ENCODE data around the gene ENPP5. TPM values are rescaled to one million over a fixed set of nuclear protein-coding genes. Genes with fewer than 3 reads are reported as not detected.
"Not testable (repeated sequence)": the region's sequence is repeated elsewhere in the genome, so short reads cannot be mapped to it uniquely, and the experiment has no call there.

Gene ENPP5
- total RNA-seq, 1 donor from 2014 or later: 0.12 TPM

DNA sequence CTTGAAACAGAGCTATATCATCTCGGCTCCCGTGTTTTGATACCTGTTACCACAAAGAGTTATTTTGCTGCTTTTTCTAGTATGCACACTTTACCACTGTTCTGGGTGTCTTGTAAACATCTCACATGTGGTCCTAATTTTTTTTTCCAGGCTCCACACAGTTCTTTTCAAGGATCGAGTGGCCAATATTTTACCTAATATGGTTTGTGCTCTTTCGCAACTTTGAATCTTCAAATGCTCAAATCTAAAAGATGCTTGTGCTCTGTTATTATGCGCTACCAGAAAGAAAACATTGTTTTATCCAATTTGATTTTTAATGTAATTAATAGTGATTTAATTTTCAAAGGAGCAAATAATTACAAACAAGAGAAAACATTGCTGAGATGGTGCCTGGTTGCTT lies 10.7 kb downstream of the ENPP5 start:
- H3K36me3 Mint-ChIP-seq (ENCODE audit: low read depth): peaks cover 1% of the 10 kb centered on the region
- TF ChIP-seq, protein P1, sequence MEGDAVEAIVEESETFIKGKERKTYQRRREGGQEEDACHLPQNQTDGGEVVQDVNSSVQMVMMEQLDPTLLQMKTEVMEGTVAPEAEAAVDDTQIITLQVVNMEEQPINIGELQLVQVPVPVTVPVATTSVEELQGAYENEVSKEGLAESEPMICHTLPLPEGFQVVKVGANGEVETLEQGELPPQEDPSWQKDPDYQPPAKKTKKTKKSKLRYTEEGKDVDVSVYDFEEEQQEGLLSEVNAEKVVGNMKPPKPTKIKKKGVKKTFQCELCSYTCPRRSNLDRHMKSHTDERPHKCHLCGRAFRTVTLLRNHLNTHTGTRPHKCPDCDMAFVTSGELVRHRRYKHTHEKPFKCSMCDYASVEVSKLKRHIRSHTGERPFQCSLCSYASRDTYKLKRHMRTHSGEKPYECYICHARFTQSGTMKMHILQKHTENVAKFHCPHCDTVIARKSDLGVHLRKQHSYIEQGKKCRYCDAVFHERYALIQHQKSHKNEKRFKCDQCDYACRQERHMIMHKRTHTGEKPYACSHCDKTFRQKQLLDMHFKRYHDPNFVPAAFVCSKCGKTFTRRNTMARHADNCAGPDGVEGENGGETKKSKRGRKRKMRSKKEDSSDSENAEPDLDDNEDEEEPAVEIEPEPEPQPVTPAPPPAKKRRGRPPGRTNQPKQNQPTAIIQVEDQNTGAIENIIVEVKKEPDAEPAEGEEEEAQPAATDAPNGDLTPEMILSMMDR (IDR thresholded peaks at IDR 0.05): no peak
- H3K27ac Mint-ChIP-seq (ENCODE audit: unreplicated experiment): no peak overlapping the region
- H3K4me1 Mint-ChIP-seq (ENCODE audit: low read depth): no peaks in the 10 kb centered on the region
- no peak overlapping the region for H3K4me3 Mint-ChIP-seq (ENCODE audit: unreplicated experiment)
- peaks cover 40% of the 10 kb centered on the region for H3K27me3 Mint-ChIP-seq (ENCODE audit: low read depth)
- peaks cover 5% of the 10 kb centered on the region for H3K9me3 Mint-ChIP-seq (ENCODE audit: low read depth)
- DNase-seq (ENCODE audit: low spot score): no peak

DNA sequence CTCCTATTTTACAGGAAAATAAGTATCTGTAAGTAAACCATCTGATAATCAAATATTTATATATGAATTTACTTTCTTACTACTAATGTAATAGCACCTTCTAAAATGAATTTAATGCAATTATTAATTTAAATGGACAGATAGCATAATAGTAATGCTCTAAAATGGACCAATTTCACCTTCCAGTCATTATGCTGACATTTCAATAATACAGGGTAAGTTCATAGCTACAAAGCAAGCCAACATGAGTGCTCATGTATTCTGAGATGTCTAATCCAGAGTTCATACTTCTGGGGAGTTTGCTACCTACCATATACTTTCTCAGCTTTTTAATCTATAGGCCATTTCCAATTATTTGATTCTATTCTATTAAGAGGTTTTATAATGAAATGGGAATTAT lies 11.6 kb downstream of the ENPP5 start:
- Mint-ChIP-seq H3K4me1 (ENCODE audit: low read depth) (no peaks in the 10 kb centered on the region), H3K27me3 (ENCODE audit: low read depth) (peaks cover 41% of the 10 kb centered on the region), H3K36me3 (ENCODE audit: low read depth) (peaks cover 1% of the 10 kb centered on the region), H3K9me3 (ENCODE audit: low read depth) (peaks cover 5% of the 10 kb centered on the region), H3K27ac (ENCODE audit: unreplicated experiment) (no peak overlapping the region), H3K4me3 (ENCODE audit: unreplicated experiment) (no peak overlapping the region)
- TF ChIP-seq, protein P1 (IDR thresholded peaks at IDR 0.05): no peak
- DNase-seq (ENCODE audit: low spot score): no peak

DNA sequence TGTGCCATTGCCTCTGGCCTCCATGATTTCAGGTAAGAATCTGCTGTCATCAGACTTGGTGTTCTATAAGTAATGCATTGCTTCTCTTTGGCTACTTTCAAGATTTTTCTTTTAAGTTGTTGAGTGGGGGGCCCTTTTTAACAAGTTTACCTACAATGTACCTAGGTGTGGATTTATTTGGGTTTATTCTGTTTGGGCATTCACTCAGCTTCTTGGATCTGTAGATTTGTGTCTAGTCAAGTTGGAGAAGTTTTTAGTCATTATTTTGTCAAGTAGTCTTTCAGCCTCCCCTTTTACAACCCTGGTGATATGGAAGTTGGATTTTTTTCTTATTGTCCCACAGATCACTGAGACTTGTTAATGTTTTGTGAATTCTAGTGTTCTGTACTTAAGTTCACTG lies 14.1 kb downstream of the ENPP5 start:
- Mint-ChIP-seq H3K4me3 (ENCODE audit: unreplicated experiment) (no peak overlapping the region), H3K27ac (ENCODE audit: unreplicated experiment) (no peak overlapping the region), H3K27me3 (ENCODE audit: low read depth) (peaks cover 51% of the 10 kb centered on the region), H3K9me3 (ENCODE audit: low read depth) (peaks cover 5% of the 10 kb centered on the region), H3K4me1 (ENCODE audit: low read depth) (no peaks in the 10 kb centered on the region), H3K36me3 (ENCODE audit: low read depth) (peaks cover 1% of the 10 kb centered on the region)
- DNase-seq (ENCODE audit: low spot score): no peak
- TF ChIP-seq, protein P1 (IDR thresholded peaks at IDR 0.05): no peak

DNA sequence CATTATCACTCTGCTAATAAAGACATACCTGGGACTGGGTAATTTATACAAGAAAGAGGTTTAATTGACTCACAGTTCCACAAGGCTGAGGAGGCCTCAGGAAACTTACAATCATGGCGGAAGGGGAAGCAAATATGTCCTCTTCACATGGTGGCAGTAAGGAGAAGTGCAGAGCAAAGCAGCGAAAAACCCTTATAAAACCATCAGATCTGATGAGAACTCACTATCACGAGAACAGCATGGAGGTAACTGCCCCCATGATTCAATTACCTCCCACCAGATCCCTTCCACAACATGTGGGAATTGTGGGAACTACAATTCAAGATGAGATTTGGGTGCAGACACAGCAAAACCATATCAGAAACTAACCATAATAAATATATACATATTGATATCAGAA lies 21.7 kb downstream of the ENPP5 start:
- not testable (repeated sequence) for H3K4me1 Mint-ChIP-seq (ENCODE audit: low read depth)

DNA sequence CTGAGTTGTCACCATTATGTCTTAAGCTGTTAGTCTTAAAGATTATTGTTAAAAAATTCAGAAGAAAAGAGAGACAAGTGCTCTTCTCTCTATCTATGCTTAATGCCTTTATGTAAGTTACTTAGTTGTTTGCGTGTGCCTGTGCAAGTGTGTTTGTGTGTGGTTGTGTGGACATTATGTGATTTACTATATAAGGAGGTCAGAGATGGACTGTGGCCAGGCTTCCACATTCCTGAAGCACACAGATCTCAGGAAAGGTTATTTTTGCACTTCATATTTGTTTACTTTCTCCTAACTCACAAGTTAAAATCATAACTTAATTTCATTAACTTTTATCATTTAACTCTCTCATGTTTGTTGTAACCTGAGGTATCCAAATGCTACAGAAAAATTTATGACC lies 26.5 kb downstream of the ENPP5 start:
- Mint-ChIP-seq H3K9me3 (ENCODE audit: low read depth) (no peaks in the 10 kb centered on the region), H3K4me3 (ENCODE audit: unreplicated experiment) (no peak overlapping the region), H3K4me1 (ENCODE audit: low read depth) (peaks cover 4% of the 10 kb centered on the region), H3K36me3 (ENCODE audit: low read depth) (peaks cover 3% of the 10 kb centered on the region), H3K27me3 (ENCODE audit: low read depth) (peaks cover 11% of the 10 kb centered on the region), H3K27ac (ENCODE audit: unreplicated experiment) (no peak overlapping the region)
- TF ChIP-seq, protein P1 (IDR thresholded peaks at IDR 0.05): no peak
- no peak for DNase-seq (ENCODE audit: low spot score)

More for the DNA sequence above, 21.7 kb downstream of the ENPP5 start:
- H3K9me3 Mint-ChIP-seq (ENCODE audit: low read depth); H3K36me3 Mint-ChIP-seq (ENCODE audit: low read depth); H3K27ac Mint-ChIP-seq (ENCODE audit: unreplicated experiment); H3K4me3 Mint-ChIP-seq (ENCODE audit: unreplicated experiment); DNase-seq (ENCODE audit: low spot score): not testable (repeated sequence)
- H3K27me3 Mint-ChIP-seq (ENCODE audit: low read depth): peaks cover 21% of the 10 kb centered on the region

DNA sequence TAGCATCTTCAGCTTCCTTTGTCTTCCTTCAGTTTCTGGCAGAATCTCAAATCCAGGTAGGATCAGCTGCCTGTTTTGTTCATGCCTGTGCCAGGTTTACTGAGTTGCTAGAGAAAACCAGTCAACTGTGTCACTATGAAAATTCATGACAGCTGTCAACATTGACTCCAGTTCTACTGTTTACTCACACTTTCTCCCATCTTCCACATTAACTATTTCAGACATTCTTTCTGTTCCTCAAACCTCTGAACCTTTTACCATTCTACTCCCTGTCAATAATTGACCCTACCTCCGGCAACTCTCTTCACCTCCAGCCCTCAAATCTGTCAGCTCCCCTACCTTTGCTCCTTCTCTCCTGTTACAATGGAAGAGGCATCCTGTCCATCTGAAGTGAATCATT lies 32.5 kb downstream of the ENPP5 start:
- Mint-ChIP-seq H3K4me1 (ENCODE audit: low read depth) (no peaks in the 10 kb centered on the region), H3K36me3 (ENCODE audit: low read depth) (peaks cover 3% of the 10 kb centered on the region), H3K9me3 (ENCODE audit: low read depth) (no peaks in the 10 kb centered on the region), H3K27ac (ENCODE audit: unreplicated experiment) (no peak overlapping the region), H3K27me3 (ENCODE audit: low read depth) (peaks cover 29% of the 10 kb centered on the region), H3K4me3 (ENCODE audit: unreplicated experiment) (no peak overlapping the region)
- no peak for DNase-seq (ENCODE audit: low spot score)
- TF ChIP-seq, protein P1 (IDR thresholded peaks at IDR 0.05): no peak

Data from chondrocyte (in vitro differentiated cells).